Measurements from ENCODE around the gene FAM193B. TPM values are rescaled to one million over a fixed set of nuclear protein-coding genes. Genes with fewer than 3 reads are reported as not detected.
A peak's percentile ranks its signal among the peaks of the same experiment; 100 is the strongest.

FAM193B gene
- total and polyA plus RNA-seq, 9 of the 15 experiments (the other 6 are each of a cell fraction or from before 2014, with no cell fraction given): 4.4 to 76.4 (median 37.3) TPM

- H3K36me3 ChIP-seq (ENCODE audit: control insufficient read depth, insufficient read depth, low read length): peaks cover 85% of the 10 kb centered on the region; the same call in 2 of the 3 replicates
- BruUV-seq (replicated peaks): no TSS peak
- ChIA-PET POLR2A (interaction anchor here (1.0 to 4.0 kb wide), 5 partner anchors 10 to 36 kb away, joined by 3 to 21 read pairs (median 4); no protein-coding TSS in a partner anchor), CTCF (ENCODE audit: low intra/inter-chr PET ratio) (interaction anchor here (0.6 to 2.2 kb wide), 4 partner anchors 8 to 34 kb away, joined by 3 to 19 read pairs (median 4); no protein-coding TSS in a partner anchor)
- in situ Hi-C loops (cut with MboI): no loop called here
- ATAC-seq (no peak), DNase-seq (ENCODE audit: extremely low read depth in 1 of 4, low spot score in 3 of 4) (peak in 2 of 4 experiments; percentile 41 to 43), FAIRE-seq (no peak)
- no peaks in the 10 kb centered on the region for H3K9me3 ChIP-seq (replicated peaks; ENCODE audit: control insufficient read depth, insufficient read depth, low read depth, low read length)
- no peaks in the 10 kb centered on the region for H3K9me1 ChIP-seq (ENCODE audit: control insufficient read depth, insufficient read depth, low read length)
- WGBS (ENCODE audit: insufficient coverage, low coverage, missing lambda C conversion rate): 91% methylated on average over 12 of the region's 16 CpGs
- TF ChIP-seq TEAD1 (CRISPR knock-in tag; IDR thresholded peaks at IDR 0.05) (0 out of 4 replicates have a peak, but pooled peaks of 1 of the 2 experiments have one; percentile 30), SRSF1 (IDR thresholded peaks at IDR 0.05; ENCODE audit: low read depth, low read length) (no peak), SMARCA5 (IDR thresholded peaks at IDR 0.05) (0 out of 2 replicates have a peak, but pooled peaks have one; percentile 40), RBM22 (IDR thresholded peaks at IDR 0.05; ENCODE audit: low read depth, low read length, poor library complexity, severe bottlenecking) (peak; percentile 12), MLLT1 (IDR thresholded peaks at IDR 0.05) (no peak), RBFOX2 (IDR thresholded peaks at IDR 0.05; ENCODE audit: low read depth, low read length) (peak; percentile 52)
- no peaks in the 10 kb centered on the region for H3K27me3 ChIP-seq (ENCODE audit: control insufficient read depth in 2 of 2, insufficient read depth in 2 of 2, low read length in 2 of 2)
- H2AFZ ChIP-seq (ENCODE audit: low read depth, low read length): no peak overlapping the region
- H3K4me2 ChIP-seq (ENCODE audit: insufficient read depth, low read length): 0 out of 2 replicates have a peak overlapping the region, but pooled peaks have one; percentile 6
- H3K79me2 ChIP-seq (ENCODE audit: control insufficient read depth, insufficient read depth, low read length): peaks cover 33% of the 10 kb centered on the region
- peak overlapping the region; percentile 23; the same call in 1 of the 3 replicates for H3K27ac ChIP-seq (ENCODE audit: extremely low read depth, low read depth, low read length)
- no peak overlapping the region for H3K4me3 ChIP-seq
- intact Hi-C loops (cut with micrococcal nuclease): loop anchor here (1.0 kb wide), 1 partner anchor 10 kb away; no protein-coding TSS in a partner anchor
- H3K9ac ChIP-seq (ENCODE audit: insufficient read depth in 1 of 2, low read depth in 2 of 2, low read length in 2 of 2): peak overlapping the region in 1 of 2 experiments; percentile 0; a peak in 2 of 4 replicates
- H3K4me1 ChIP-seq (replicated peaks in 1 of 2; ENCODE audit: control insufficient read depth in 2 of 2, insufficient read depth in 2 of 2, low read length in 2 of 2): peaks cover 35 to 74% of the 10 kb centered on the region in 2 experiments
- H4K20me1 ChIP-seq (replicated peaks; ENCODE audit: control insufficient read depth, insufficient read depth, low read length): peaks cover 3% of the 10 kb centered on the region; the same call in 1 of the 2 replicates
Measured at GRCh38 chr5:177490992-177491391, 63.4 kb downstream of the FAM193B start.

All from K562 (cell line).